NT2/D1 (cell line): ENCODE measurements around the gene TGM2.

Experiments
- SUZ12 ChIP-seq: IDR thresholded peaks from 2 replicates; pipeline ENCODE4 v1.6.1; 2011; ENCODE audit not compliant: insufficient read length, insufficient read depth; ENCODE audit errors: extremely low read depth
- YY1 ChIP-seq: IDR thresholded peaks from 2 replicates; pipeline ENCODE4 v1.6.1; 2011; ENCODE audit not compliant: insufficient read length, insufficient read depth
- ZNF274 ChIP-seq: IDR thresholded peaks from 2 replicates; pipeline ENCODE4 v1.6.1; 2011; ENCODE audit warnings: mild to moderate bottlenecking, low read depth, low read length

DNA sequence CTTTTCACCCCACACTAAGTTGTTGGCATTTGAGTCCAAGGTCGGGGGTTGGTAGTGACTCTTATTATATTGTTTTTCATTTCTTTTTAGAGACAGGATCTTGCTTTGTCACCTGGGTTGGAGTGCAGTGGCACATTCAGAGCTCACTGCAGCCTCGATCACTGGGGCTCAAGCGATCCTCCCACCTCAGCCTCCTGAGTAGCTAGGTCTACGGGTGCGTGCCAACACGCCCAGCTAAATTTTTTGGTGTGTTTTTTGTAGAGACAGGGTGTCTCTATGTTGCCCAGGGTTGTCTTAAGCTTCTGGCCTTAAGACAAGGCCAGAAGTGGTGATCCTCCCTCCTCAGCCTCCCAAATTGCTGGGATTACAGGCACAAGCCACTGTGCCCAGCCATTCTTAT lies 25.1 kb upstream of the TGM2 start:
- TF ChIP-seq ZNF274 (no peak), YY1 (no peak), SUZ12 (no peak)
